Measurements from ENCODE around the gene PNPLA7.

DNA sequence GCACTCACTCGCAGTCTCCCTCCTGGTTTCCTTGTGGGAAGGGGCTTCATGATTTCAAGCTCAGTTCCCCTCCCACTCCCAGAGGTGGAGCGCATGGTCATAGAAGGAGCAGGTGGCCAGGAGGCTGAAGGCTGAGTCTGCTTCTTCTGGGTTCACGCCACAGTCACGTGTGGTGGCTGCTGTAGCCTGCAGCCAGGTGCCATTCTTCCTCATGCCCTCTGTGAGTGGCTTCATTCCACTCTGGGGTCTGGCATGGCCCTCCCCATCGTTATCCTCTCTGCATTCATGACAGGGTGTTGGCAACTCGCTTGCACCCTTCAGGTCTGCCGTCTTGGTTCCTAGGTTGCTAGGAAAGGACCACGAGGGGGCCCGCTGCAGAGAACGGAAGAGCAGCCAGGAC, 5.0 kb upstream of the PNPLA7 start:
- TF ChIP-seq, protein P1, sequence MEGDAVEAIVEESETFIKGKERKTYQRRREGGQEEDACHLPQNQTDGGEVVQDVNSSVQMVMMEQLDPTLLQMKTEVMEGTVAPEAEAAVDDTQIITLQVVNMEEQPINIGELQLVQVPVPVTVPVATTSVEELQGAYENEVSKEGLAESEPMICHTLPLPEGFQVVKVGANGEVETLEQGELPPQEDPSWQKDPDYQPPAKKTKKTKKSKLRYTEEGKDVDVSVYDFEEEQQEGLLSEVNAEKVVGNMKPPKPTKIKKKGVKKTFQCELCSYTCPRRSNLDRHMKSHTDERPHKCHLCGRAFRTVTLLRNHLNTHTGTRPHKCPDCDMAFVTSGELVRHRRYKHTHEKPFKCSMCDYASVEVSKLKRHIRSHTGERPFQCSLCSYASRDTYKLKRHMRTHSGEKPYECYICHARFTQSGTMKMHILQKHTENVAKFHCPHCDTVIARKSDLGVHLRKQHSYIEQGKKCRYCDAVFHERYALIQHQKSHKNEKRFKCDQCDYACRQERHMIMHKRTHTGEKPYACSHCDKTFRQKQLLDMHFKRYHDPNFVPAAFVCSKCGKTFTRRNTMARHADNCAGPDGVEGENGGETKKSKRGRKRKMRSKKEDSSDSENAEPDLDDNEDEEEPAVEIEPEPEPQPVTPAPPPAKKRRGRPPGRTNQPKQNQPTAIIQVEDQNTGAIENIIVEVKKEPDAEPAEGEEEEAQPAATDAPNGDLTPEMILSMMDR (IDR thresholded peaks at IDR 0.05): no peak
- TF ChIP-seq POLR2A (IDR thresholded peaks at IDR 0.05): no peak
